Loucy (cell line): ENCODE measurements around the gene DBN1.

Experiments used
- H2AFZ ChIP-seq: fragments of 200-600 bp; sonication (generic); 2 replicates; pipeline ENCODE4 v1.6.0; 2016; ENCODE audit warnings: antibody characterized with exemption, mild to moderate bottlenecking, low read length, moderate library complexity
- H3F3A ChIP-seq: fragments of 200-600 bp; 2 replicates; pipeline ENCODE4 v1.6.0; 2016; ENCODE audit warnings: antibody characterized with exemption, low read depth, mild to moderate bottlenecking
- H3K27me3 ChIP-seq: fragments of 200-600 bp; sonication (generic); 2 replicates; pipeline ENCODE4 v1.6.1; 2014; ENCODE audit warnings: low read length, mild to moderate bottlenecking; ENCODE audit not compliant: insufficient read depth, poor library complexity, severe bottlenecking
- H3K36me3 ChIP-seq: fragments of 200-600 bp; sonication (generic); 2 replicates; pipeline ENCODE4 v1.6.1; 2016; ENCODE audit warnings: low read length; ENCODE audit not compliant: insufficient read depth
- H3K4me1 ChIP-seq: fragments of 200-600 bp; sonication (generic); 2 replicates; pipeline ENCODE4 v1.5.1; 2014; ENCODE audit warnings: low read length, mild to moderate bottlenecking; ENCODE audit not compliant: insufficient read depth, poor library complexity, severe bottlenecking
- H3K4me2 ChIP-seq: fragments of 200-600 bp; sonication (generic); 2 replicates; pipeline ENCODE4 v1.6.0; 2014; ENCODE audit warnings: antibody characterized with exemption, low read length, low read depth, mild to moderate bottlenecking; ENCODE audit not compliant: poor library complexity, severe bottlenecking
- H3K4me3 ChIP-seq: fragments of 200-600 bp; sonication (generic); 2 replicates; pipeline ENCODE4 v1.5.1; 2014; ENCODE audit warnings: low read length, mild to moderate bottlenecking, mixed read lengths; ENCODE audit not compliant: poor library complexity, severe bottlenecking
- H3K79me2 ChIP-seq: fragments of 200-600 bp; sonication (generic); 2 replicates; pipeline ENCODE4 v1.6.1; 2014; ENCODE audit warnings: low read length; ENCODE audit not compliant: insufficient read depth
- H3K9ac ChIP-seq: fragments of 200-600 bp; sonication (generic); 2 replicates; pipeline ENCODE4 v1.6.0; 2014; ENCODE audit warnings: mild to moderate bottlenecking, low read depth, low read length, moderate library complexity; ENCODE audit not compliant: poor library complexity, severe bottlenecking
- H3K9me2 ChIP-seq: fragments of 200-600 bp; sonication (generic); replicated peaks from 2 replicates; pipeline ENCODE4 v1.6.1; 2016; ENCODE audit warnings: low read depth, low read length, mixed read lengths
- H3K9me3 ChIP-seq: fragments of 200-600 bp; sonication (generic); 2 replicates; pipeline ENCODE4 v1.6.1; 2014; ENCODE audit warnings: mild to moderate bottlenecking, antibody characterized with exemption, low read length, low read depth; ENCODE audit not compliant: insufficient read depth
- H4K20me1 ChIP-seq: fragments of 200-600 bp; sonication (generic); 2 replicates; pipeline ENCODE4 v1.6.0; 2014; ENCODE audit warnings: antibody characterized with exemption, low read length, mild to moderate bottlenecking; ENCODE audit not compliant: insufficient read depth, poor library complexity, severe bottlenecking
- EZH2phosphoT487 ChIP-seq: fragments of 200-600 bp; IDR thresholded peaks from 2 replicates; pipeline ENCODE4 v1.6.1; 2018; ENCODE audit warnings: antibody characterized with exemption, mild to moderate bottlenecking, moderate library complexity, borderline replicate concordance
- TF ChIP-seq, protein P1 (sequence below): fragments of 200-600 bp; sonication (generic); conservative IDR thresholded peaks from 2 replicates; pipeline ENCODE4 v1.5.1; 2014; ENCODE audit warnings: mild to moderate bottlenecking, antibody characterized with exemption, low read length

Gene DBN1

DNA sequence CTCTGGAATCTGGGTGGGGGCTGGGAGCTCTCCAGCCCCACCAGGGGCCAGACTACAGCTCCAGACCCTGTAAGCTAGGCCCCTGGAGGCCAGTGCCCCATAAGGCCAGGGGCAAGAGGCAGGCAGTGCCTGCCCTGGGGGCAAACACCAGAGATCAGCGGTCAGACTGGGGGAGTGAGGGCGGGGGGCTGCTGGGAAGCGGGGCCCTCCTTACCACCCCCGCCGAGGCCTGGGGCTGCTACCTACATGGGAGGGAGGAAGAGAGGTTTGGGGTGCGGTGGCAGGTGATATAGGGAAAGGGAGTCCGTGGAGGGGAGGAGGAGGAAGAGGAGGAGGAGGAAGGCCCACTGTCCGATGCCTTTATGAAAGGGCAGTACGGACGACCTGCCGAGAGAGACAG, 14.1 kb downstream of the DBN1 start:
- no peaks in the 10 kb centered on the region for H3K9me2 ChIP-seq
- no peaks in the 10 kb centered on the region for H3K27me3 ChIP-seq
- peaks cover 10% of the 10 kb centered on the region for H4K20me1 ChIP-seq
- H3K79me2 ChIP-seq, result no peaks in the 10 kb centered on the region
- no peaks in the 10 kb centered on the region for H3K36me3 ChIP-seq
- no peaks in the 10 kb centered on the region for H3K4me1 ChIP-seq
- H2AFZ ChIP-seq, result no peak overlapping the region
- H3K4me3 ChIP-seq, result no peak overlapping the region
- H3F3A ChIP-seq, result no peaks in the 10 kb centered on the region; the same call in 1 of the 2 replicates
- H3K4me2 ChIP-seq, result no peak overlapping the region
- no peak overlapping the region for H3K9ac ChIP-seq
- H3K9me3 ChIP-seq, result no peaks in the 10 kb centered on the region
- TF ChIP-seq EZH2phosphoT487, result no peak
- TF ChIP-seq, protein P1, sequence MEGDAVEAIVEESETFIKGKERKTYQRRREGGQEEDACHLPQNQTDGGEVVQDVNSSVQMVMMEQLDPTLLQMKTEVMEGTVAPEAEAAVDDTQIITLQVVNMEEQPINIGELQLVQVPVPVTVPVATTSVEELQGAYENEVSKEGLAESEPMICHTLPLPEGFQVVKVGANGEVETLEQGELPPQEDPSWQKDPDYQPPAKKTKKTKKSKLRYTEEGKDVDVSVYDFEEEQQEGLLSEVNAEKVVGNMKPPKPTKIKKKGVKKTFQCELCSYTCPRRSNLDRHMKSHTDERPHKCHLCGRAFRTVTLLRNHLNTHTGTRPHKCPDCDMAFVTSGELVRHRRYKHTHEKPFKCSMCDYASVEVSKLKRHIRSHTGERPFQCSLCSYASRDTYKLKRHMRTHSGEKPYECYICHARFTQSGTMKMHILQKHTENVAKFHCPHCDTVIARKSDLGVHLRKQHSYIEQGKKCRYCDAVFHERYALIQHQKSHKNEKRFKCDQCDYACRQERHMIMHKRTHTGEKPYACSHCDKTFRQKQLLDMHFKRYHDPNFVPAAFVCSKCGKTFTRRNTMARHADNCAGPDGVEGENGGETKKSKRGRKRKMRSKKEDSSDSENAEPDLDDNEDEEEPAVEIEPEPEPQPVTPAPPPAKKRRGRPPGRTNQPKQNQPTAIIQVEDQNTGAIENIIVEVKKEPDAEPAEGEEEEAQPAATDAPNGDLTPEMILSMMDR, result no peak

DNA sequence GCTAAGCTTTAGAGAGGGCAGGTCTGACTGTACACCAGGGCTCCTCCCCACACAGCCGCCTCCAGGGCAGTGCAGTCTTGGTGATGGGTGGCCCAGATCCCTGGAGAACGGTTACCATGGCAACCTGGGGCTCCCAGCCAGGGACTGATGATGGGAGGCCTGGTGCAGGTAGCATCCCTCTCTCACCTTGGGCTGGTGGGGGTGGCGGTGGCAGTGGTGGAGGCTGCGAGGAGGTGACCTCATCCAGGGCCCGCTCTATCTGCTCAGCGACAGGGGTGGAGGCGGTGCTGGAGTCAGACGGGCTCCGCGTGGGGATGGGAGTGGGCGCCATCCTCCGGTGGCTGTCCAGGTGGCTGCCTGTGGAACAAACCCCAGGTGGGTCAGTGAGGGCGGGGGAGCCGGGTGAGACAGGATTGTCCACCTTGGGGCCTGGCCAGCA, 14.5 kb downstream of the DBN1 start:
- no peaks in the 10 kb centered on the region for H3K27me3 ChIP-seq
- H2AFZ ChIP-seq, result no peak overlapping the region
- no peaks in the 10 kb centered on the region for H3K4me1 ChIP-seq
- H3K9me3 ChIP-seq, result no peaks in the 10 kb centered on the region
- H3K36me3 ChIP-seq, result no peaks in the 10 kb centered on the region
- H3K9ac ChIP-seq, result no peak overlapping the region
- H3K9me2 ChIP-seq, result no peaks in the 10 kb centered on the region
- no peaks in the 10 kb centered on the region; the same call in 1 of the 2 replicates for H3F3A ChIP-seq
- TF ChIP-seq, protein P1, result no peak
- TF ChIP-seq EZH2phosphoT487, result no peak
- H3K4me2 ChIP-seq, result no peak overlapping the region
- peaks cover 10% of the 10 kb centered on the region for H4K20me1 ChIP-seq
- H3K4me3 ChIP-seq, result no peak overlapping the region
- no peaks in the 10 kb centered on the region for H3K79me2 ChIP-seq

DNA sequence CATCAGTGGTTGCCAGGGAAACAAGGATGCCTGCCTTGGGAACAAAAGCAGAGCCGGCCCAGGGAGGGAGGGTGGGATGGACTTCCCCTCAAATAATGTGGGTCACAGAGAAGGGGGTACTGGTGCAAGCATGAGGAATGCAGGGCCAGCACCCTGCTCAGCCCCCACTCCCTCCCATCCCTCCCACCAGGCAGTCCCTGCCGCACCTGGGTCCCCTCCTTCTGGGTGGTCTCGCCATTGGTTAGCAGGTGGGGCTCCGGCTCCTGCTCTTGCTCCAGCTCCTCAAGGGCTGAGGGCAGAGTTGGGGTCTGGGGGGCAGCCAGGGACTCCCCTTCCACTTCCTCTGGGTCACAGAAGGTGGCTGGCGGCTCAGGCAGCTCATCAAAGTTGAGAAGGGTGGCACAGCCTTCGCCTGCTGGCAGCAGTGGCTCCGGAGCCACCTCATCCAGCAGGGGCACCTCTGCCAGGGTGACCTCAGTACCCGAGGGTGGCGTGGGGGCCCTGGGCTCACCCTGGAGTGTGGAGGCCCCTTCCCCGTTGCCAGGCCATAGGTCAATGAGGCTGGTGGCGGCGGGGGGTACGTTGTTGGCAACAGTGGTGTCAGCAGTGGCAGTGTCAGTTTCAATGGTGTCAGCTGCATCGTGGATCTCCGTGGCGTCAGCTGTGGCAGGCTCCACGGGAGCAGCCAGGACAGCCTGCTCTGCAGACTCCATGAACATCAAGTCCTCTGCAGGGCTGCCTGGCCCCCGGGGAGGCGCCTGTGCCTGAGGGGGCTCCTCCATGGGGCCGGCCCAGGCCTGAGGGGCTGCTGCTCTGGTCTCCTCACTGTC, 15.4 kb downstream of the DBN1 start:
- H2AFZ ChIP-seq, result no peak overlapping the region
- H4K20me1 ChIP-seq, result peaks cover 13% of the 10 kb centered on the region
- no peak overlapping the region for H3K4me2 ChIP-seq
- H3K27me3 ChIP-seq, result no peaks in the 10 kb centered on the region
- no peaks in the 10 kb centered on the region for H3K79me2 ChIP-seq
- H3K9ac ChIP-seq, result no peak overlapping the region
- no peaks in the 10 kb centered on the region for H3K9me3 ChIP-seq
- TF ChIP-seq, protein P1, result no peak
- no peak for TF ChIP-seq EZH2phosphoT487
- no peaks in the 10 kb centered on the region for H3K4me1 ChIP-seq
- no peak overlapping the region for H3K4me3 ChIP-seq
- no peaks in the 10 kb centered on the region; the same call in 1 of the 2 replicates for H3F3A ChIP-seq
- no peaks in the 10 kb centered on the region for H3K36me3 ChIP-seq
- no peaks in the 10 kb centered on the region for H3K9me2 ChIP-seq
